ENCODE data around the gene SETD1B. TPM values are rescaled to one million over a fixed set of nuclear protein-coding genes. Genes with fewer than 3 reads are reported as not detected.
A peak's percentile ranks its signal among the peaks of the same experiment; 100 is the strongest.

SETD1B gene
- total and polyA plus RNA-seq, 2 experiments from 2014 or later: 2.4 to 15.1 TPM

- Histone ChIP-seq H3K27me3 (no peaks in the 10 kb centered on the region), H3K27ac (no peak overlapping the region), H3K4me1 (ENCODE audit: low read depth) (peaks cover 5% of the 10 kb centered on the region), H3K4me3 (no peak overlapping the region), H3K9me3 (ENCODE audit: low read depth) (no peaks in the 10 kb centered on the region), H3K36me3 (peaks cover 24% of the 10 kb centered on the region)
- no peak for TF ChIP-seq CTCF (IDR thresholded peaks at IDR 0.05; ENCODE audit: low read depth, low read length)
- DNase-seq (ENCODE audit: low read depth in 1 of 2, low spot score in 1 of 2): no peak
Observed at GRCh38 chr12:121826318-121827150, 22.7 kb downstream of the SETD1B start.

- peaks cover 20% of the 10 kb centered on the region for H3K36me3 ChIP-seq
- no peaks in the 10 kb centered on the region for H3K27me3 ChIP-seq
- no peak for TF ChIP-seq CTCF (IDR thresholded peaks at IDR 0.05; ENCODE audit: low read depth, low read length)
- H3K9me3 ChIP-seq (ENCODE audit: low read depth): no peaks in the 10 kb centered on the region
- H3K27ac ChIP-seq: no peak overlapping the region
- no peak overlapping the region for H3K4me3 ChIP-seq
- no peak for DNase-seq (ENCODE audit: low read depth in 1 of 2, low spot score in 1 of 2)
- H3K4me1 ChIP-seq (ENCODE audit: low read depth): peaks cover 5% of the 10 kb centered on the region
Observed at GRCh38 chr12:121827351-121828099, 23.7 kb downstream of the SETD1B start.

GRCh38 chr12:121828306-121828705 is 24.5 kb downstream of the SETD1B start:
- DNase-seq (ENCODE audit: low read depth in 1 of 2, low spot score in 1 of 2): no peak
- H3K27ac ChIP-seq: no peak overlapping the region
- no peaks in the 10 kb centered on the region for H3K9me3 ChIP-seq (ENCODE audit: low read depth)
- H3K4me3 ChIP-seq: no peak overlapping the region
- peaks cover 5% of the 10 kb centered on the region for H3K4me1 ChIP-seq (ENCODE audit: low read depth)
- H3K36me3 ChIP-seq: peaks cover 19% of the 10 kb centered on the region
- no peak for TF ChIP-seq CTCF (IDR thresholded peaks at IDR 0.05; ENCODE audit: low read depth, low read length)
- H3K27me3 ChIP-seq: no peaks in the 10 kb centered on the region

- Histone ChIP-seq H3K36me3 (peaks cover 17% of the 10 kb centered on the region), H3K9me3 (ENCODE audit: low read depth) (no peaks in the 10 kb centered on the region), H3K4me3 (no peak overlapping the region), H3K4me1 (ENCODE audit: low read depth) (peaks cover 5% of the 10 kb centered on the region), H3K27me3 (no peaks in the 10 kb centered on the region), H3K27ac (peak overlapping the region; percentile 62)
- no peak for DNase-seq (ENCODE audit: low read depth in 1 of 2, low spot score in 1 of 2)
- no peak for TF ChIP-seq CTCF (IDR thresholded peaks at IDR 0.05; ENCODE audit: low read depth, low read length)
Observed at GRCh38 chr12:121828826-121829225, 25.0 kb downstream of the SETD1B start.

GRCh38 chr12:121829250-121829918 is 25.6 kb downstream of the SETD1B start:
- H3K36me3 ChIP-seq: peaks cover 11% of the 10 kb centered on the region
- DNase-seq (ENCODE audit: low read depth in 1 of 2, low spot score in 1 of 2): no peak
- no peaks in the 10 kb centered on the region for H3K27me3 ChIP-seq
- no peak overlapping the region for H3K4me3 ChIP-seq
- peak overlapping the region; percentile 62 for H3K27ac ChIP-seq
- H3K9me3 ChIP-seq (ENCODE audit: low read depth): no peaks in the 10 kb centered on the region
- no peak for TF ChIP-seq CTCF (IDR thresholded peaks at IDR 0.05; ENCODE audit: low read depth, low read length)
- peaks cover 5% of the 10 kb centered on the region for H3K4me1 ChIP-seq (ENCODE audit: low read depth)
